K562 (cell line): ENCODE measurements around the gene POLG. TPM values are rescaled to one million over a fixed set of nuclear protein-coding genes. Genes with fewer than 3 reads are reported as not detected.
A peak's percentile ranks its signal among the peaks of the same experiment; 100 is the strongest.

ENCODE experiments used
- ARID1B ChIP-seq: fragments of 450-650 bp; IDR thresholded peaks from 2 replicates; pipeline ENCODE4 v1.6.1; 2016; ENCODE audit warnings: antibody characterized with exemption, mild to moderate bottlenecking, inconsistent platforms
- ARID2 ChIP-seq: fragments of 450-650 bp; IDR thresholded peaks from 2 replicates; pipeline ENCODE4 v1.6.1; 2017; ENCODE audit warnings: antibody characterized with exemption, mild to moderate bottlenecking
- CCNT2 ChIP-seq: IDR thresholded peaks from 2 replicates; pipeline ENCODE4 v1.6.1; 2011; ENCODE audit warnings: borderline replicate concordance, low read depth, mild to moderate bottlenecking, moderate library complexity, mixed read lengths, low read length; ENCODE audit not compliant: insufficient read length; ENCODE audit errors: extremely low read depth
- DDX20 ChIP-seq: fragments of 450-650 bp; IDR thresholded peaks from 2 replicates; pipeline ENCODE4 v1.6.1; 2016; ENCODE audit warnings: missing genetic modification characterization, low read depth, mild to moderate bottlenecking, missing compliant biosample characterization, moderate library complexity
- DPF2 ChIP-seq: fragments of 450-650 bp; IDR thresholded peaks from 2 replicates; pipeline ENCODE4 v1.6.1; 2016
- ETV1 ChIP-seq: fragments of 450-650 bp; conservative IDR thresholded peaks from 2 replicates; pipeline ENCODE4 v1.6.1; 2016; ENCODE audit warnings: missing genetic modification characterization, control low read depth, low read depth, missing compliant biosample characterization
- FOXK2 ChIP-seq, 2 experiments: fragments of 450-650 bp; IDR thresholded peaks in 1 of 2; conservative IDR thresholded peaks in 1 of 2; 2 replicates each; pipeline ENCODE4 v1.6.1; 2016; ENCODE audit warnings: low read depth in 2 of 2, mild to moderate bottlenecking in 1 of 2
- IRF2 ChIP-seq: sonication (generic); formaldehyde crosslinking; IDR thresholded peaks from 2 replicates; pipeline ENCODE4 v1.8.1; 2022; ENCODE audit warnings: mild to moderate bottlenecking, missing genetic modification reagents
- MAFK ChIP-seq: IDR thresholded peaks from 2 replicates; pipeline ENCODE4 v1.6.1; 2011; ENCODE audit warnings: low read length, improper control_type of control experiment
- MXI1 ChIP-seq: IDR thresholded peaks from 2 replicates; pipeline ENCODE4 v1.6.1; 2011; ENCODE audit warnings: low read depth, mild to moderate bottlenecking, improper control_type of control experiment, low read length
- NR3C1 ChIP-seq: sonication (generic); formaldehyde crosslinking; IDR thresholded peaks from 2 replicates; pipeline ENCODE4 v1.8.1; 2022; ENCODE audit warnings: missing genetic modification reagents
- NUFIP1 ChIP-seq: fragments of 450-650 bp; IDR thresholded peaks from 2 replicates; pipeline ENCODE4 v1.6.1; 2018; ENCODE audit not compliant: partially characterized antibody
- PHF21A ChIP-seq: fragments of 450-650 bp; IDR thresholded peaks from 2 replicates; pipeline ENCODE4 v1.6.1; 2017; ENCODE audit warnings: low read depth, borderline replicate concordance
- PURB ChIP-seq: sonication (generic); formaldehyde crosslinking; IDR thresholded peaks from 2 replicates; pipeline ENCODE4 v1.9.0; 2021; ENCODE audit warnings: low read depth, mild to moderate bottlenecking, missing genetic modification reagents
- U2AF2 ChIP-seq: fragments of 200-400 bp; formaldehyde crosslinking; optimal IDR thresholded peaks from 2 replicates; pipeline ENCODE3; 2017; ENCODE audit warnings: low read depth, mild to moderate bottlenecking, low read length
- YY1 ChIP-seq, 3 experiments: IDR thresholded peaks; 2 replicates each; pipeline ENCODE4 v1.6.1; 2011; ENCODE audit warnings: low read length in 2 of 3, mild to moderate bottlenecking in 2 of 3, moderate library complexity in 2 of 3, borderline replicate concordance in 1 of 3, control low read depth in 1 of 3, low read depth in 1 of 3; ENCODE audit not compliant: insufficient read depth in 3 of 3, insufficient replicate concordance in 2 of 3, control insufficient read depth in 1 of 3, insufficient read length in 1 of 3; ENCODE audit errors: extremely low read depth in 1 of 3
- ZNF140 ChIP-seq: fragments of 250-450 bp; sonication (Bioruptor Pico); IDR thresholded peaks from 2 replicates; pipeline ENCODE4 v1.8.0; 2021; ENCODE audit warnings: moderate library complexity, mild to moderate bottlenecking, inconsistent platforms
- ZNF184 ChIP-seq: sonication (generic); formaldehyde crosslinking; IDR thresholded peaks from 2 replicates; pipeline ENCODE4 v1.5.0; 2020; ENCODE audit warnings: missing genetic modification reagents
- ZNF212 ChIP-seq: fragments of 450-650 bp; formaldehyde crosslinking; IDR thresholded peaks from 2 replicates; pipeline ENCODE4 v1.4.0; 2020; ENCODE audit warnings: mild to moderate bottlenecking
- polyA plus RNA-seq, 8 experiments: library from polyadenylated mRNA; depleted of rRNA in 4 of 8; stranded (reverse) in 5 of 8; unstranded in 3 of 8; fragments of >200 nt; fragmentation: Nextera tagmentation in 2 of 8; fragmentation: Illumina TruSeq in 1 of 8; extraction: Ambion mirVana in 2 of 8; extraction: Trizol in 1 of 8; gene quantifications; 2 replicates each; pipeline versions ENCODE4 v1.2.1 to v1.2.3, GENCODE V29; 2011 to 2014; ENCODE audit warnings: inconsistent platforms in 1 of 8, missing spikeins in 1 of 8
- total RNA-seq, 7 experiments: library from RNA; depleted of rRNA in 6 of 7; stranded (reverse); fragments of >200 nt in 6 of 7; fragmentation: Illumina TruSeq in 2 of 7; extraction: Trizol in 2 of 7; gene quantifications; 2 replicates each; pipeline versions ENCODE4 v1.2.1 to v1.2.3, GENCODE V29; 2011 to 2021; ENCODE audit warnings: low replicate concordance in 1 of 7
- TF ChIP-seq, protein P1 (sequence below): sonication (generic); formaldehyde crosslinking; IDR thresholded peaks from 2 replicates; pipeline ENCODE4 v1.8.0; 2022; ENCODE audit warnings: mild to moderate bottlenecking, missing genetic modification reagents
- TF ChIP-seq, protein P2 (sequence below): conservative IDR thresholded peaks from 2 replicates; pipeline ENCODE4 v1.6.1; 2011; ENCODE audit warnings: low read depth, mild to moderate bottlenecking, low read length; ENCODE audit not compliant: control insufficient read depth

The POLG gene
- total and polyA plus RNA-seq, 9 of the 15 experiments (the other 6 are each of a cell fraction or from before 2014, with no cell fraction given) = 15.2 to 83.8 (median 38.6) TPM

DNA sequence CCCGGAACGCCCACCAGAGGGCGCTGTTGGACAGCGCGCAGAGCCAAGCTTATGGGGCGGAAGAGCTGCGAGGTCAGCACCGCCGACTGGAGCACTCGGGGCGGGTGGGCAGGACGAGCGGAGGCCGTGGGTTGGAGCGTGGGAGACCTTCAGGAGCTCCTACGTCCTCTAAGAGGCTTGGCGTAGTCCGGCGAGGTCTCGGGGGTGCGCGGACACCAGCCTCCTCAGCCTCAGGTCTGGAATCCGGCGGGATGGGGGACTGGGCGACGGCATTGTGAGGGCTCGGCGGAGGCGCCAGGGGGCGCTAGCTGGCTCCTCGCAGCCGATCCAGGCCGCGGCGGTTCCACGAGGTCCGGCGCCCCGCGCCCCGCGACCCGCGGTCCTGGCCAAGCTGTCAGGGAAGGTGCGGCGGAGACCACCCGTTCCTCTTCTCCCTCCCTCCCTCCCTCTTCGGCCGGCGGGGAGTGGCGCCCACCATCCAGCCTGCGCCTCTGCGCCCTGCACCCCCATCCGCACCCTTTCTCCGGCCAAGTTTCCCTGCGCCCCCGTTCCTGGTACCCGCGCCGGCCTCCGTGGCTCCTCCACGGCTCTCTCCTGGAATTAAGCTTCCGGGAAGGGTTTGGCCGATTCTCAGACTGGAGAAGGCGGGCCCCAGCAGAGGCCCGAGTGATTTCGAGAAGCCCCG, 24.3 kb upstream of the POLG start (continued):
- TF ChIP-seq, protein P1, sequence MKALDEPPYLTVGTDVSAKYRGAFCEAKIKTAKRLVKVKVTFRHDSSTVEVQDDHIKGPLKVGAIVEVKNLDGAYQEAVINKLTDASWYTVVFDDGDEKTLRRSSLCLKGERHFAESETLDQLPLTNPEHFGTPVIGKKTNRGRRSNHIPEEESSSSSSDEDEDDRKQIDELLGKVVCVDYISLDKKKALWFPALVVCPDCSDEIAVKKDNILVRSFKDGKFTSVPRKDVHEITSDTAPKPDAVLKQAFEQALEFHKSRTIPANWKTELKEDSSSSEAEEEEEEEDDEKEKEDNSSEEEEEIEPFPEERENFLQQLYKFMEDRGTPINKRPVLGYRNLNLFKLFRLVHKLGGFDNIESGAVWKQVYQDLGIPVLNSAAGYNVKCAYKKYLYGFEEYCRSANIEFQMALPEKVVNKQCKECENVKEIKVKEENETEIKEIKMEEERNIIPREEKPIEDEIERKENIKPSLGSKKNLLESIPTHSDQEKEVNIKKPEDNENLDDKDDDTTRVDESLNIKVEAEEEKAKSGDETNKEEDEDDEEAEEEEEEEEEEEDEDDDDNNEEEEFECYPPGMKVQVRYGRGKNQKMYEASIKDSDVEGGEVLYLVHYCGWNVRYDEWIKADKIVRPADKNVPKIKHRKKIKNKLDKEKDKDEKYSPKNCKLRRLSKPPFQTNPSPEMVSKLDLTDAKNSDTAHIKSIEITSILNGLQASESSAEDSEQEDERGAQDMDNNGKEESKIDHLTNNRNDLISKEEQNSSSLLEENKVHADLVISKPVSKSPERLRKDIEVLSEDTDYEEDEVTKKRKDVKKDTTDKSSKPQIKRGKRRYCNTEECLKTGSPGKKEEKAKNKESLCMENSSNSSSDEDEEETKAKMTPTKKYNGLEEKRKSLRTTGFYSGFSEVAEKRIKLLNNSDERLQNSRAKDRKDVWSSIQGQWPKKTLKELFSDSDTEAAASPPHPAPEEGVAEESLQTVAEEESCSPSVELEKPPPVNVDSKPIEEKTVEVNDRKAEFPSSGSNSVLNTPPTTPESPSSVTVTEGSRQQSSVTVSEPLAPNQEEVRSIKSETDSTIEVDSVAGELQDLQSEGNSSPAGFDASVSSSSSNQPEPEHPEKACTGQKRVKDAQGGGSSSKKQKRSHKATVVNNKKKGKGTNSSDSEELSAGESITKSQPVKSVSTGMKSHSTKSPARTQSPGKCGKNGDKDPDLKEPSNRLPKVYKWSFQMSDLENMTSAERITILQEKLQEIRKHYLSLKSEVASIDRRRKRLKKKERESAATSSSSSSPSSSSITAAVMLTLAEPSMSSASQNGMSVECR = no peak
- no peak for TF ChIP-seq DDX20 (tag)
- TF ChIP-seq ETV1 = no peak
- TF ChIP-seq, protein P2, sequence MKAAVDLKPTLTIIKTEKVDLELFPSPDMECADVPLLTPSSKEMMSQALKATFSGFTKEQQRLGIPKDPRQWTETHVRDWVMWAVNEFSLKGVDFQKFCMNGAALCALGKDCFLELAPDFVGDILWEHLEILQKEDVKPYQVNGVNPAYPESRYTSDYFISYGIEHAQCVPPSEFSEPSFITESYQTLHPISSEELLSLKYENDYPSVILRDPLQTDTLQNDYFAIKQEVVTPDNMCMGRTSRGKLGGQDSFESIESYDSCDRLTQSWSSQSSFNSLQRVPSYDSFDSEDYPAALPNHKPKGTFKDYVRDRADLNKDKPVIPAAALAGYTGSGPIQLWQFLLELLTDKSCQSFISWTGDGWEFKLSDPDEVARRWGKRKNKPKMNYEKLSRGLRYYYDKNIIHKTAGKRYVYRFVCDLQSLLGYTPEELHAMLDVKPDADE = 0 out of 2 replicates have a peak, but pooled peaks have one; percentile 14
- TF ChIP-seq U2AF2 = no peak
- no peak for TF ChIP-seq CCNT2
- no peak for TF ChIP-seq FOXK2 (conservative IDR thresholded peaks at IDR 0.05 in 1 of 2, IDR thresholded peaks at IDR 0.05 in 1 of 2; ENCODE audit: low read depth in 2 of 2)
- TF ChIP-seq DPF2 = 0 out of 2 replicates have a peak, but pooled peaks have one; percentile 13
- TF ChIP-seq IRF2 = no peak
- no peak for TF ChIP-seq ZNF184
- TF ChIP-seq PURB (CRISPR knock-in tag) = no peak
- peak in 1 of 3 experiments; percentile 20 for TF ChIP-seq YY1 (IDR thresholded peaks at IDR 0.05; ENCODE audit: borderline replicate concordance in 1 of 3, control insufficient read depth in 1 of 3, extremely low read depth in 1 of 3, insufficient read depth in 3 of 3, insufficient read length in 1 of 3, insufficient replicate concordance in 2 of 3, low read depth in 1 of 3, low read length in 2 of 3)
- TF ChIP-seq NUFIP1 = no peak
- TF ChIP-seq ZNF212 (CRISPR knock-in tag) = no peak
- no peak for TF ChIP-seq NR3C1
- no peak for TF ChIP-seq ZNF140
- 0 out of 2 replicates have a peak, but pooled peaks have one; percentile 25 for TF ChIP-seq PHF21A
- peak; percentile 72; the same call in 1 of the 2 replicates for TF ChIP-seq ARID2
- TF ChIP-seq MXI1 = no peak
- TF ChIP-seq ARID1B = no peak
- TF ChIP-seq MAFK = 0 out of 2 replicates have a peak, but pooled peaks have one; percentile 22
